NCI-H2227 (cell line): ENCODE results near the gene PCDHGA12.

Source experiments
- DNase-seq: peaks from one replicate; lab custom pipeline; 2025; ENCODE audit not compliant: unreplicated experiment; lab: John Stamatoyannopoulos, UW

The PCDHGA12 gene

GRCh38 chr5:141439411-141440141, 9.3 kb downstream of the PCDHGA12 start:
- DNase-seq = no peak

GRCh38 chr5:141440341-141440740, 10.0 kb downstream of the PCDHGA12 start:
- no peak for DNase-seq

GRCh38 chr5:141441571-141442170, 11.4 kb downstream of the PCDHGA12 start:
- DNase-seq = no peak

GRCh38 chr5:141465351-141465750, 35.0 kb downstream of the PCDHGA12 start:
- DNase-seq = no peak

- peak; percentile 87 for DNase-seq
Observed at GRCh38 chr5:141475625-141476131, 45.4 kb downstream of the PCDHGA12 start, which contains the start of gene PCDHGC3. TSS of gene PCDHGC3 (plus strand) at chr5:141475966. CDS start at chr5:141476117, 151 bp downstream.

GRCh38 chr5:141476132-141476911, 46.0 kb downstream of the PCDHGA12 start:
- peak; percentile 76 for DNase-seq

- no peak for DNase-seq
Observed at GRCh38 chr5:141477044-141477575, 46.8 kb downstream of the PCDHGA12 start.

- DNase-seq = no peak
Observed at GRCh38 chr5:141477815-141478214, 47.5 kb downstream of the PCDHGA12 start.

- DNase-seq = no peak
Observed at GRCh38 chr5:141478321-141478945, 48.1 kb downstream of the PCDHGA12 start.

GRCh38 chr5:141479776-141480175, 49.5 kb downstream of the PCDHGA12 start:
- no peak for DNase-seq
